DLD1 (cell line): Measurements from ENCODE around the gene NEK6.

Experiments
- in situ Hi-C: cut with HindIII; loops from 2 replicates; pipeline ENCODE4 v1.10.0; 2017; ENCODE audit warnings: low sequenced_read_pairs

Gene NEK6

DNA sequence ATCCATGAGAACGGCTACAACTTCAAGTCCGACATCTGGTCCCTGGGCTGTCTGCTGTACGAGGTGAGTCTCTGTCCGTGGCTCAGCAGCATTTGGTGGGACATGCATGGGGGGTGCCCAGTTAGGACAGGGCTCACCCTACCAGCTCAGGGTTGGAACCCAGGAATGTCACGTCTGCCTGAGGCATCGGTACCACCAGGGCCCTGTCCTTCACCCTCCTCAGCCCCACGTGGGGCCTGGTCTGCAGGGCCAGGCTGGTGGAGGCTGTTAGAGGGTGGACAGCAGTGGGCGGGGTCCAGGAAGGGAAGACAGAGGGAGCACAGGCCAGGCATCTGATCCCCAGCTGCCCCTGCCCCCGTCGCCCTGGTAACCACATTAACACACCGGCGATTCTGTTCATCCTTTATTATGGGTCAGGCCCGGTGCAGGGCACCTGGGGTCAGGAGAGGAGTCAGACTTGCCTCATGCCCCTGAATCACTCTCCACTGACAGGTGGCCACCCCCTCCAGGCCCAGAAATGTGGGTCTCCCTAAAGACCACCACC lies 81.9 kb downstream of the NEK6 start:
- in situ Hi-C loops = no loop called here

DNA sequence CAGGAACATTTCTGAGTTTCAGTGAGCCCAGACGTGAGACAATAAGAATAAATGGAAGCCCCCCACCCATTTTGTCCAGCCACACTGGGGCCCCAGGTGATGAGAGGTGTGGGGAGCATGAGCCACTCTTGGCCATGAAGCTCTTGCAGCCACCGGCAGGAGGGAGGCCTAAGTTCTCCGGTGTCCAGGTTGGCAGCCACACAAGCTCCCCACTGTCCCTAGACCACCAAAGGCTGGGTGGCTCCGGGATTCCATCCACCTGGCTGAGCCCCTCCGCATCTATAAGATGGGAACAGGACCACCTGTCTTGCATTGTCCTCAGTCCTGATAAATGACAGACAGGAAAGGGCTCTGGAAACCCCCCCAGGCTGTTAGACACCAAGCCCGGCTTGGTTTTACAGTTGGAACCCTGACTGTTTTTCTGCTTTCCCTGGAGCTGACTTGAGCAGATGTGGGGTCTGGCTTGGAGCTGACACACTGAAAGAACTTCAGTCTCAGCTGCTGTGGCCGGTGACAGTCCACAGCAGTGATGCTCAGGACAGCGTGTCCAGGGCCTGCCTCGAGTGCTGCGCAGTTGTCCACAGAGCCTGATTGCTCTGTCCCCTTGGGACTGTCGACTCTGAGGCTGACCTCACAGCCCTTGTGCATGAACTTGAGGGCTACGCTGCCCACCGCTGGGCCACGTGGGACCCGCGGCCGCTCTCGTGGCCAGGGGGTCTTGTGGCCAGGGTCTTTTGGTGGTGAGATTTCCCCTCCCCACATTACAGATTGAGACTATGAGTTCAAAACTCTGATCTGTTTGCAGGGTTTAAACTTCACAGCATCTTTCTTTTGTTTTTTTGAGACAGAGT lies 82.7 kb downstream of the NEK6 start:
- in situ Hi-C loops = no loop called here

DNA sequence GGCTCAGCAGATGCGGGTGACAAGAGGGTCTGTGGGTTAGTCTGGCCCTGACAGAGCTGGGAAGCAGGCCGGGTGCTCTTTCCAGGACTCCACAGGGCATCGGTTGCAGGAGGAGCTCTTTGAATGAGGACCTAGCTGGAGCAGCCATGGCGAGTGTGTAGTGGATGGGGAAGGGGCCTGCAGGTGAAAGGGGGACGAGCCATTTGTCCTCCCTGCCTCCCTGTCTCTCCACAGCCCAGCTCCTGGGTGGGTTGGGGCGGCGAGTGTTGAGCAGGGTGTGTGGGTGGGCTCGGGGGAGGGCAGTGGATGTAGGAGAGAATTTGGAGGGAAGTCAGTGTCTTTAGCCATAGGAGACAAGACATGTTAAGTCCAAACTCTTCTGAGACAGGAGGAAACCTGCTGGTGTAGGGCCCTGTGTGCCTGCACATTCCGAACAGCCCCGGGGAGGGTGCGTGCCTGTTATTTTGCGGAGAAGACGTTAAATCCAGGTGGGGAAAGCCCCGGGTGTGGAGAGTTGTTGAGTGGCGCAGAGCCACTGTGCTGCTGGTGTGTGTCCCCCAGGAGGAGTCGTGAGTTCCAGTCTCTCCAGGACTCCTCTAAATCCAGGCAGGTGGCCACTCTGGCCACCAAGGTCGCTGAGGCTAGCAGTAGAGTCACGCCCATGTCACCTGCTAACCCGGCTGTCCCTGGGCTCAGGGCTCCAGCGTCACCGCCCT lies 83.9 kb downstream of the NEK6 start:
- in situ Hi-C loops = no loop called here

DNA sequence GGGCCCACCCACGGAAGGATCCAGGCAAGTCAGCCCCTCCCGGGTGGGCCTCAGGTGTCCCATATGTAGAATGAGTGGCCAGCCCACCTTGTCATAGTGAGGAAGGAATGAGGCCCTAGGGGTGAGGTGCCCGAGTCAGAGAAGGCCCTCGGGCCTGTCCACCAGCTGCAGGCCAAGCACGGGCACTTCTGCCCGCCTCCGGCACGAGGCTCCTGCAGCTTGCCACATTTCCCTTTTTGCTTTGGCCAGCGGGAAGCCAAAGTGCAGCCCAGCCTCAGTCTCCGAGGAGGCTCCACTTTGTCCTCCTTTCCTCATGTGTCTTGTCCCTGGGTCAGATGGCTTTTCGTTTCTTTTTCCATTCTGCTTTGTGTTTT lies 84.6 kb downstream of the NEK6 start:
- in situ Hi-C loops = no loop called here

DNA sequence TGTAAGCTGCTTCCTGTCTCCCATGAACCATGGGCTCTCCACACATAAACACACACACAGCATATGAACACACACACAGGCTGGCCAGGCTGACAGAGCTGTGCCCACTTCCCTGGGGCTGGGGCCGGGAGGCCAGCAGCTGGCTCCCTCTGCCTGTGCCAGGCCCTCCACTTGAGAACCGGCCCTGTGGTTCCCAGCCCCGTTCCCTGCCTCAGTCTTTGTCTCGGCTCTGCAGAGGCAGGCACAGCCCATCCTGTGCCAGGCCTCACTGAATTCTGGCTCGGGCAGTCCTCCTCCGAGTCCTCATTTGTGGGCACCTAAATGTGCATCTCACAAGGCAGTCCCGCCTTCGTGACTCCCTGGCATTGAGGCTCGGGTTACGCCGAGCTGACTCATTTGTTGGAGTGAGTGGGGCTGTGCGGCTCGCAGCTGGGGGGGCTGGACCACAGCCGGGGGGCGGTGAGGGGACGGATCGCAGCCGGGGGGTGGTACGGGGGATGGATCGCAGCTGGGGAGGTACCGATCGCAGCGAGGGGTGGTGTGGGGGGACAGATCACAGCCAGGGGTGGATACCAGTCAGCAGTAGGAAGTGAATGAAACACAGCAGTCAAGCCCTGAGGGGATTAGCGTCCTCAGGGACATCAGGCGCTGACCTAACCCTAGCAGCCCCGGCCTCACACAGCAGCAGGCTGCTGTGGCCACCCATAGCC lies 85.2 kb downstream of the NEK6 start:
- in situ Hi-C loops = no loop called here

DNA sequence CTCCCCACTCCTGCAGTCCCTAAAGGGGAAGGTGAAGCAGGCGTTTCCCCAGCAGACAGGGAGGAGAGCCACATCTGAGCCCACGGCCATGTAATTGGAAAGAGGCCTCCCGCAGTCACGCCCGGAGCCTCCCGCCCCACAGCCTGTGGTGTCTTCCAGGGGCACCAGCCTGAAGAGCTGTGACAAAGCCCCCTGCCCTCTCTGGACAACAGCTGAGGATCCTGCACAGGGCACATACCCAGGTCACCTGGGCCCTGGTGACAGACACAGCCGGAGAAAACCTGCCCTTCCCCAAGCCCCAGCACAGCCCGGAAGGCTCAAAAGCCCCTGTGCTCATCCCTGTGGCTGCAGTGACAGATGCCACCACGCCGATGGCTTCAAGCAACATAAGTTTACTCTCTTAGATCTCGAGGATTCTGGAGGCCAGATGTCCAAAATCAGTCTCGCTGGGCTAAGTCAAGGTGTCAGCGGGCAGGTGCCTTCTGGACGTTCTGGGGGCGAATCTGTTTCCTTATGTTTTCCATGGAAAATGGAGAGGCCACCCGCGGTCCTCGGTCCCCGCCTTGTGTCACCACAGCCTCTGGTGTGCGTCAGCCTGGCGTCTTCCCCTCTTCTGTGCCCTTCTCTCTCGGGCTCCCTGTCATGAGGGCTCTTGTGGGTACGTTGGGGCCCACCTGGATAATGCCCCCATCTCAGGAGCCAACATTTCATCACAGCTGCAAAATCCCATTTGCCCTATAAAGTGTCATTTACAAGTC lies 86.0 kb downstream of the NEK6 start:
- in situ Hi-C loops = no loop called here

DNA sequence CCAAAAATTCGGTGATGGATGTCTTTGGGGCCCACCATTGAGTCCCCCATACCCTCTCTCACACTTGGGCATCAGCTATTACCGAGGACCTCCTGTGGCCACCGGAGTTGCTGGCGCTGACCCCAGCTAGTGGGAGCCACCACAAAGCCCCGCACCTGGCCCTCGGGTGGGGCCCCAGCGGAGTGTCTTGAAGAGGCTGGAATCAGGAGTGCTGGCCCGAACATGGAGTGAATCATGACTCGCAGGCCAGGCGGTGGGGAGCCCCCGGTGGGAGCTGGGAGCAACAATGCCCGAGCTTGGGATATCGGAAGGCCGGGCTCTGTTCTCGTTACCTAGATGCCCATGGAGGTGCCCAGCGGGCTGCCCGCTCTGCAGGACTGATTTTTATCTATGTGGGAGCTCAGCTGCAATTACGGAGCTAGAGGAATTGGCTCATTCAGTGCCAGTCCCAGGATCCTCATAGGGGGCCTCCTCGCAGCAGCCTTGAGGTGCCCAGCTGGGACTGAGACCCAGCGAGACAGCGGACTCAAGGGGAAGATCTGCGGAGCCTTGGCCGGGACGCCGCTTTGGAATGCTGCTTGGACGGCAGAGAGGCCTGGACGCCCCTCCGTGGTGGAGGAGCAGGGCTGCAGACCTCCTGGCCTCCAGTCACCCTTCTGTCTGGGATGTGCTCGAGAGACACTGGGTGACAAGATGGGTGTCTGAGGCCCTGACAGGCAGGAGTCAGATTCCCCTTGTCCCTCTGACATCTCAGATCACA lies 86.7 kb downstream of the NEK6 start:
- in situ Hi-C loops = no loop called here

DNA sequence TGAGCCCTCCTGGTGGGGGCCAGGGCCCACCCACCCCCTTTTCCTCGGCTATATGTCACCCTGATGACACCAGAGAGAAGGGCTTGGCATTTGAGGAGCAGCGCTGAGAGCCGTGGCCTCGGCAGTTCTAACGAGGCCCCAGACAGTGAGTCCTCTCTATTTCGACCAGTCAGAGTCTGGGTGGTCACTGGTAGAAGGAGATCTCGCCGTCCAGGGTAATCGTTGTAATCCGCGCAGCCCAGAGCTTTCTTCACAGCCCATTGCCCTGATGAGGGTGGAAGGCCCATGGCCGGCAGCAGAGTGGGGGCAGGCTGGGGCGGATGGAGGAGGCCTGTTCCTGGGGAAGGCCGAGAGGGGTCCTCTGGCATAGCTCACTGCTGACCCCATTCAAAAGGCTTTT lies 87.3 kb downstream of the NEK6 start:
- in situ Hi-C loops = no loop called here

DNA sequence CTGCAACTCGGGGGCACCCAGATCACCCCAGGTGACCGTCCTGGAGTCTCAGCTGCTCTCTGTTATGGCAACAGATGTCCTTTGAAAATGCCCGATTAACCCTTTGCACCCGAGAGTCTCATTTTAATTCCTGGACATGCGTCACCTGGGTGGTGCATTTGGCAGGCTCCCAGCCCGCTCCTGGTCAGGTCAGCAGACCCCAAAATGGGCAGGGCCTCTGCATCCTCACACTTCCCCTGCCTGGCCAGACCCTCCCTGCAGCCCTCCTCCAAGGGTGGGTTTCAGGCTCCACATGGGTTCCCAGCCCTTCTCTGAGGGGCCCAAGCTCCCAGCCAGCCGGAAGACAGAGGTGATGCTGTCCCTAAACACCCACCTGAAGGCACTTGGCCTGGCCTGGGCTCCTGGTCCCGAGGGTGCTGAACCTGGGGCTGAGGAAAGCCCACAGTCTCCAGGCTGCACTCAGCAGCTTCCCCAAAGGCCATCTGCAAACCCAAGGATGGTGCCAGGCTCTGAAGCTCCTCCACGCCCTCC lies 88.1 kb downstream of the NEK6 start:
- in situ Hi-C loops = no loop called here

DNA sequence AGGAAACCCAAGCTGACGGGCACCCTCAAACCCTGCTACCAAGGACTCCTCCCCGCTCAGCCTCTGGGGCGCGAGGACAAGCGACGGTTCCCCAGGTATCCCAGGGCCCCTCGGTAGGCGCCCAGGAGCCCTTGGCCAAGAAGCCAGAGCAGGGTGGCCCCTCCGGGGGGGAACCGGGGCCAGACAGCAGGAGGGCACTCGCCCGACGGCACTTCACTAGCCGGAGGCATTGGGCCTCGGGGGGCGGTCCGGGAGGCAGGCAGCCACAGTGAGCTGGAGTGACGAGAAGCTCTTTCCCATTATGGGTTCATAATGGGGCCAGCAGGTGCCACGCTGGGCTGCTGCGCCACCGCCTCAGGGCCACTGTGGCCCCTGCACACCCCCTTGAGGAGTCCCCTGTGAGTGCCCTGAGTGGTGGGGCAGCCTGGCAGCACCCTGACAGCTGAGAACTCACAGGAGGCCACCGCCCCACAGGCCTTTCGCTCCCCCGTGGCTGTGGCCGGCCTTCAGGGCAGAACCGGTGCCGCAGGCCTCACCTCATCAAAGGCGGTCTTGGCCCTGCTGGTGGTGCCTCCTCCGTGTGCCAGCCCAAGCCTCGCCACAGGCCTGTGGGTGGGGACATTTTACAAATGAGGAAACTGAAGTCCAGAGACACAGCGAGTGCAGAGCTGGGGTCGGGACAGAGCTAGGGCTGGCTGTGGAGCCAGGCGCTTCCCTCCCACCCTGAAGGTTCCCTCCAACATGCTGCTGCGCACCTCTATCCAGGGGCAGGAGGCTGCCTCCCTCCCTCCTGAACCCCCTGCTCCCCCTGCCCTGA lies 88.8 kb downstream of the NEK6 start:
- in situ Hi-C loops = no loop called here

DNA sequence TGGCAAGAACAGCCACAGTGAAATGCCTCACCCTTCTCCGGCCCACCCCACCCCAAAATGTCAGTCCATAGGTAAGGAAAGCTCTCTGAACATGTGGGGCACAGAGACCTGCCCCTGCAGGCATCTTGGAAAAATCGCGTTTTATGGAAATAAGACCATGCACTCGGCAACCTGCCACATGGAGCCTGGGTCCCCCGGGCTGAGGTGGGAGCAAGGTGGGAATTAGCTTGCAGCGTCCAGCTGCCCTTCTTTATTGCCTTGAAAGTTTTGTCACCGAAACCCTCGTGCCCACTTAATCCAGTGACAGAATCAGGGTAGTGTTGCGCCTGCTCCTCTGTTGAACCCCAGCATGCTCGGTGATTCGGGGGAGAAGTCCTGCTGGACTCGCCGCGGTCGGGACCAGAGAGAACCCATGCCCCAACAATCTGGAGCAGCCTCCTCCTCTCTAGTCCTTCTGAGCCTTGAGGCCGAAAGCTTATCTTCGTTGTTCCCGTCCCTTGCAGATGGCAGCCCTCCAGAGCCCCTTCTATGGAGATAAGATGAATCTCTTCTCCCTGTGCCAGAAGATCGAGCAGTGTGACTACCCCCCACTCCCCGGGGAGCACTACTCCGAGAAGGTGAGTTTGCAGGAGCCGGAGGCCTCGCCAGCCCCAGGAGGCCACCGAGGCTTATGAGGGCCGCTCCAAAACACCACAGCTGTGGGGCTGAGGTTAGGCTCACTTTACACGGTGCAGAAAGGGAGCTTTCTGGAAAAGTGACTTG lies 89.6 kb downstream of the NEK6 start:
- in situ Hi-C loops = no loop called here

DNA sequence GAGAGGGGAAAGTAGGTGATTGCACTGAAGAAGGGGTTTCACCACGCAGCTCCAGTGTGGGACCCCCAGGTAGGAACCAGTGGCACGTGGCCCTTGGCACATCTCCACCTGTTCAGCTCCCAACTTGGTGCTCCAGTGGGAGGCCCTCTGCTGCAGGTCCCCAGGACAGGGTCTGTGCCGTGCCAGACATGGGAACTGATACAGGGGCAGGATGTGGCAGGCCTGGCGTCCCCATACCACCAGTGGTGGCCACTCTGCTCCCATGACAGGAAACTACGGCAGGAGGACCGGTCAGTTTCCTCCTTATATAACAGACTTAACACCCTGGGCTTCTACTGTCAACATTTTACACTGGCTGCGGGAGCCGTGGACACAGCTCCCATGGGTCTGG lies 90.2 kb downstream of the NEK6 start:
- in situ Hi-C loops = no loop called here

DNA sequence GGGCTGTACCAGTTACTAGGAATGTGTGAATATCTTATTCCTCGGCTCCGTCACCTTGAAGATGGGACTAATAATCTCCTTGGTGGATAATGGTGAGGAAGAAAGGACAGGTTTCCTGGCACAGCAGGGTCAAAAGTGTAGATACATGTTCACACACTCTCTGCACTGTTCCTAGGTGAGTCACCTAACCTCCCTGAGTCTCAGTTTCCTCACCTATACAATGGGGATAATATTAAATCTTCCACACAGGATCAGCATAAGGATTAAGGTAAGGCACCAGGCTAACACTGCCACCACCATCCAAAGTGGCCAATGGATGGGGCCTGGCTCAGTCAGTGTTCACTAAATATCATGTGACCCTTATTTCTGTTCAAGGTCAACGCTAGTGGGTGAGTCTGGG lies 90.6 kb downstream of the NEK6 start:
- in situ Hi-C loops = no loop called here

DNA sequence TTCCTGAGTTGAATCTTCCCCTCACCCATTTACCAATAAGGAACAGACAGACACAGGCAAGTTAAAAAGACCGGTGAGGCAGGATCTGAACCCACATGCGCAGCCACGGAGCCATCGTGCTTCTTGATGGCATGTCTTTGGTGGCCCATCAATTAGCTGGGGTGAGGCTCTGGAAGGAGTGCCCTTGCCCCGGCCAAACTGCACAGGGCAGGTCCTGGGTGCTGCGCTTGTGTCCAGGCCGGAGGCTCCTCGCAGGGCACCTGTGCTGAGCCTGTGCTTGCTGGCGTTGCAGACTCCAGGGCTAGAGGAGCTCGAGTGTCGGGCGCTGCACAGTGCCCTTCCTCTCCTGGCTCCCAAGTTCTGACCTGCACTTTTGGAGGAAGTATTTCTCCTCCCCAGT lies 91.1 kb downstream of the NEK6 start:
- in situ Hi-C loops = no loop called here

DNA sequence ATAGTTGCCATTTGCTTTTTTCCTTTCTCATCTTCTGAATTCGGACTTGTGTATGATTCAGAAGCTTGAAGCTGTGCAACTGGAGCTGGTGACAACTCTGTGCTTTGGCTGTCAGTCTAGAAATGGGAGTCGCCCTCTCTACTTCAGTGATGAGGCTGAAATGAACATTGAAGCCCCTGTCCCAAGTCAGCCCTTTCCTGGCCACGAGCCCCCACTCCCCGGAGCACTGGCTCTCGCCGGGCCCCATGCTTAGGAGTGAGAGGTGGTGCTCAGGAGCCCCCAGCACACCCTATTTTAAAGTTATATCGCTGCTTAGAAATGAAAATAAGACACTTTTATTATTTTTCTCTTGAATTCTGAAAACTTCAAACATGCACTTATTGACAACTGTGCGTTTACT lies 91.5 kb downstream of the NEK6 start:
- in situ Hi-C loops = no loop called here

DNA sequence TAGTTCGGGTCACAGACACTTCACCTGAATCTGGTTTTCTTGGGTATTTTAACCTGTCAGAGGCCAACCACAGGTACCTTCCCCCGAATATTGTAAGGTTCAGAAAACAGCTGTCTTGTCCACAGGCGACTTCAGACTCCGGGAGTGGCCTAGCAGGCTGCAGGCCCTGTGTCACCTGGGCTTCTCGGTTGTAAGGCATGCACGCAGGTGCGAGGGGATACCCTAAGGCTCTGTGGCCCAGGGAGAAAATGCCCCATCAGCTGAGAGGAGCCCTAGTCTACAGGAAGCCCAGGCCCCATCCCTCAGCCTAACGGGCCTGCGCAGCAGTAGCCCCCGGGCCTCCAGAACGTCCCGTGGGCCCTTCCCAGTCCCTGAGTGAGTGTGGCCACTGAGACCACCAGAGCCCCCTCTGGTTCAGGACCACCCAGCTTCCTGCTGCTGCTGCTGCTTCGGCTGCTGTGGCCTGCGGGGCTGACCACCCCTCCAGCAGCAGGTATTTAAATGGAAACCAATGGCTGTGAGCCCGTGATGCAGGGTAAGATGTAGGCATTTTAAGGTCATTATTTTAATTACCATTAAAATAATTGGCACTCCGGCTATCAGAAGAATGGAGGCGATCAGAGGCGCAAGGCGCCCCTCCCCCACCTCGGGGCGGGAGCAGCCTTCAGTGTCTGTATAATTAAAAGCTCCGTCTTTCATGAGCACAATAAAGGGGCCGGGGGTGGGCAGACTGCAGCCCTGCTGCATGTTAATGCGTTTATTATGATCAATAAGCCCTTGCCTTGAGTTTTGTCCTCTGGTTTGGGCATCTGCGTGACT lies 92.1 kb downstream of the NEK6 start:
- in situ Hi-C loops = no loop called here

DNA sequence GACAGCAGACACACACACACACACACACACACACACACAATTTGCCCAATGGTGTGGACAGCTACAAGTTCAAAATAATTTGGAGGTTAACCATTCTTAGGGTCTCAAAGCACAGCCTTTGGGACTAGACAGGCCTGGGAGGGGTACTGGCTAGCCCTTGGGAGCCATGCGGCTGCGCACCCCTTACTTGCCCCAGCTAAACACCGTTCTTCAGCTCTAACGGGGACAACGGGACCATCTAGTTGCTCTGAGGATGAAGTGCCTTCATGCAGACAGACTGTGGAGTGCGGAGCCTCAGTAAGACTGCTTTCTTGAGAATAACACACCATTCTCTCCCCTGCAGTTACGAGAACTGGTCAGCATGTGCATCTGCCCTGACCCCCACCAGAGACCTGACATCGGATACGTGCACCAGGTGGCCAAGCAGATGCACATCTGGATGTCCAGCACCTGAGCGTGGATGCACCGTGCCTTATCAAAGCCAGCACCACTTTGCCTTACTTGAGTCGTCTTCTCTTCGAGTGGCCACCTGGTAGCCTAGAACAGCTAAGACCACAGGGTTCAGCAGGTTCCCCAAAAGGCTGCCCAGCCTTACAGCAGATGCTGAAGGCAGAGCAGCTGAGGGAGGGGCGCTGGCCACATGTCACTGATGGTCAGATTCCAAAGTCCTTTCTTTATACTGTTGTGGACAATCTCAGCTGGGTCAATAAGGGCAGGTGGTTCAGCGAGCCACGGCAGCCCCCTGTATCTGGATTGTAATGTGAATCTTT lies 92.9 kb downstream of the NEK6 start:
- in situ Hi-C loops = no loop called here
